GM10248 (cell line): ENCODE data around the gene RNF130.

Experiments used
- CTCF ChIA-PET: fragments of 300-600 bp; sonication (Branson Sonifier 250); formaldehyde crosslinking; extraction: SDS; loops from one replicate; lab custom pipeline; 2021; ENCODE audit warnings: antibody characterized with exemption; lab: Yijun Ruan, JAX
- POLR2A ChIA-PET: fragments of 350-650 bp; sonication (Branson Sonifier 250); formaldehyde crosslinking; extraction: SDS; loops from one replicate; lab custom pipeline; 2020; ENCODE audit warnings: antibody characterized with exemption; lab: Yijun Ruan, JAX
- DNase-seq: peaks from one replicate; pipeline ENCODE4 v3.0.0; 2012; ENCODE audit errors: extremely low spot score
- CTCF ChIP-seq: IDR thresholded peaks from 2 replicates; pipeline ENCODE4 v1.5.1; 2012; ENCODE audit warnings: mild to moderate bottlenecking, low read depth; ENCODE audit errors: extremely low read depth, missing control alignments, control extremely low read depth

Gene RNF130

GRCh38 chr5:179953987-179954386 lies 117.6 kb downstream of the RNF130 start:
- POLR2A ChIA-PET, result no interaction called here
- no peak for DNase-seq
- no peak for TF ChIP-seq CTCF
- CTCF ChIA-PET, result no interaction called here

- no peak for TF ChIP-seq CTCF
- ChIA-PET CTCF (interaction anchor here (1.6 kb wide), 1 partner anchor 28 kb away, joined by 3 read pairs; no protein-coding TSS in a partner anchor), POLR2A (no interaction called here)
- DNase-seq, result no peak
Observed at GRCh38 chr5:179936976-179937681, 134.4 kb downstream of the RNF130 start.

- ChIA-PET POLR2A (no interaction called here), CTCF (interaction anchor here (1.0 to 1.2 kb wide), 2 partner anchors 10 to 17 kb away, joined by 3 to 4 read pairs; no protein-coding TSS in a partner anchor)
- DNase-seq, result no peak
- TF ChIP-seq CTCF, result no peak
Observed at GRCh38 chr5:179930788-179931473, 140.6 kb downstream of the RNF130 start.

- POLR2A ChIA-PET, result no interaction called here
- no peak for DNase-seq
- CTCF ChIA-PET, result interaction anchor here (1.4 kb wide), 1 partner anchor 14 kb away, joined by 5 read pairs; no protein-coding TSS in a partner anchor
- TF ChIP-seq CTCF, result no peak
Observed at GRCh38 chr5:179927824-179928223, 143.7 kb downstream of the RNF130 start.

- ChIA-PET POLR2A (no interaction called here), CTCF (interaction anchor here (1.4 kb wide), 1 partner anchor 12 kb away, joined by 5 read pairs; no protein-coding TSS in a partner anchor)
- TF ChIP-seq CTCF, result no peak
- DNase-seq, result no peak
Observed at GRCh38 chr5:179926657-179927056, 144.9 kb downstream of the RNF130 start.

GRCh38 chr5:179923436-179923835 lies 148.1 kb downstream of the RNF130 start:
- TF ChIP-seq CTCF, result no peak
- POLR2A ChIA-PET, result no interaction called here
- no peak for DNase-seq
- CTCF ChIA-PET, result interaction anchor here (1.1 to 3.2 kb wide), 3 partner anchors 10 to 51 kb away, joined by 3 to 7 read pairs (median 3); no protein-coding TSS in a partner anchor
